CD4-positive, alpha-beta T cell (primary cell): ENCODE data around the gene KHDC1. TPM values are rescaled to one million over a fixed set of nuclear protein-coding genes. Genes with fewer than 3 reads are reported as not detected.

Experiments used
- ATAC-seq: fragments of 200-7000 bp; cut with Tn5 transposase; one replicate; pipeline ENCODE4 v1.10.0; 2022; ENCODE audit warnings: mild to moderate bottlenecking; ENCODE audit not compliant: poor library complexity
- CTCF ChIA-PET: fragments of 350-600 bp; sonication (Branson Sonifier 250); formaldehyde crosslinking; loops from one replicate; lab custom pipeline; 2021; ENCODE audit warnings: antibody characterized with exemption, inconsistent platforms; lab: Charles Lee
- POLR2A ChIA-PET: fragments of 350-600 bp; sonication (Branson Sonifier 250); formaldehyde crosslinking; loops from one replicate; lab custom pipeline; 2021; ENCODE audit warnings: antibody characterized with exemption, inconsistent platforms; lab: Charles Lee
- DNase-seq, 14 experiments: peaks; one replicate each; pipeline ENCODE4 v3.0.0-alpha.2; 2013 to 2020; ENCODE audit warnings: mixed read lengths in 2 of 14
- H3K27ac ChIP-seq, 2 donors: one replicate each; pipeline versions ENCODE4 v1.5.1 to v1.7.0; 2013; ENCODE audit warnings: low read length in 2 of 2, low read depth in 1 of 2, mild to moderate bottlenecking in 1 of 2
- H3K27me3 ChIP-seq, 2 experiments: 1 replicate in 1 of 2; 2 replicates in 1 of 2; pipeline versions ENCODE4 v1.6.1 to v1.7.0; 2013; ENCODE audit warnings: low read length in 2 of 2, control low read depth in 1 of 2, mild to moderate bottlenecking in 1 of 2, moderate library complexity in 1 of 2; ENCODE audit not compliant: insufficient read depth in 2 of 2, control insufficient read depth in 1 of 2
- H3K36me3 ChIP-seq: one replicate; pipeline ENCODE4 v1.6.1; 2013; ENCODE audit warnings: low read length, control low read depth; ENCODE audit not compliant: insufficient read depth
- H3K4me1 ChIP-seq: one replicate; pipeline ENCODE4 v1.6.1; 2013; ENCODE audit warnings: low read length, control low read depth; ENCODE audit not compliant: insufficient read depth
- H3K4me3 ChIP-seq: one replicate; pipeline ENCODE4 v1.5.1; 2013; ENCODE audit warnings: mild to moderate bottlenecking, low read length, moderate library complexity
- H3K9me3 ChIP-seq, 2 experiments: 1 replicate in 1 of 2; 2 replicates in 1 of 2; pipeline versions ENCODE4 v1.6.1 to v1.7.0; 2013; ENCODE audit warnings: low read length in 2 of 2, mild to moderate bottlenecking in 2 of 2, control low read depth in 1 of 2, moderate library complexity in 1 of 2; ENCODE audit not compliant: control insufficient read depth in 1 of 2, insufficient read depth in 1 of 2
- H3K27ac Mint-ChIP-seq: one replicate; pipeline ENCODE4 v1.8.0; 2020; ENCODE audit warnings: mixed read lengths
- H3K27me3 Mint-ChIP-seq: one replicate; pipeline ENCODE4 v1.8.0; 2021; ENCODE audit warnings: mixed read lengths
- H3K36me3 Mint-ChIP-seq: one replicate; pipeline ENCODE4 v1.8.0; 2021; ENCODE audit warnings: low read depth, mixed read lengths
- H3K4me1 Mint-ChIP-seq: one replicate; pipeline ENCODE4 v1.8.0; 2021; ENCODE audit warnings: low read depth, mixed read lengths
- H3K4me3 Mint-ChIP-seq: one replicate; pipeline ENCODE4 v1.8.0; 2020; ENCODE audit warnings: mild to moderate bottlenecking, mixed read lengths
- H3K9me3 Mint-ChIP-seq: one replicate; pipeline ENCODE4 v1.8.0; 2020; ENCODE audit warnings: mixed read lengths
- intact Hi-C, 2 experiments: fragments of 100-400 bp; cut with DNase I in 1 of 2; cut with micrococcal nuclease in 1 of 2; formaldehyde crosslinking; loops; one replicate each; pipeline versions ENCODE4 v1.15.1 to v1.9.0; 2023 to 2025; cut with DNase I, micrococcal nuclease
- total RNA-seq, 174 experiments: library from RNA in 2 of 174; stranded (reverse) in 2 of 174; gene quantifications; one replicate each; pipeline ENCODE4 v1.2.3 and lab custom pipeline; 2021 to 2026
- TF ChIP-seq, protein P1 (sequence below): fragments of 200-600 bp; IDR thresholded peaks from one replicate; pipeline ENCODE4 v1.8.0; 2022; ENCODE audit warnings: antibody characterized with exemption, mild to moderate bottlenecking

Gene KHDC1
- total RNA-seq, 2 experiments from 2014 or later: 0.71 to 1.2 TPM

DNA sequence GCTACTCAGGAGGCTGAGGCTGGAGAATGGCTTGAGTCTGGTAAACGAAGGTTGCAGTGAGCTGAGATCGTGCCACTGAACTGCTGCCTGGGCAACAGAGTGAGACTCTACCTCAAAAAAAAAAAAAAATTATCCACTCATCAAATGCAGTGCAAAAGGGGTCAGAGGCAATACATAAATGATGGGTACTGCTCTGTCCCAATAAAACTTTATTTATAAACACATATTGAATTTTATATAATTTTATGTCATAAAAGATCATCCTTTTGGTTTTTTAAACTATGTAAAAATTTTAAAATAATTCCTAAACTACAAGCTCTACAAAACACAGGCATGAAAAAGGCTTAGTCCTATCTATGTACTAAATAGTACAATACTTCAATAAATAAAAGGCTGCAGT lies 10.3 kb downstream of the KHDC1 start:
- H3K36me3 Mint-ChIP-seq: no peaks in the 10 kb centered on the region
- Histone ChIP-seq H3K36me3 (no peaks in the 10 kb centered on the region), H3K27ac (no peak overlapping the region), H3K4me3 (no peak overlapping the region), H3K4me1 (no peaks in the 10 kb centered on the region), H3K27me3 (no peaks in the 10 kb centered on the region), H3K9me3 (no peaks in the 10 kb centered on the region)
- intact Hi-C loops: no loop called here
- H3K4me3 Mint-ChIP-seq: no peak overlapping the region
- H3K4me1 Mint-ChIP-seq: no peaks in the 10 kb centered on the region
- POLR2A ChIA-PET: no interaction called here
- peaks cover 4% of the 10 kb centered on the region for H3K27me3 Mint-ChIP-seq
- H3K9me3 Mint-ChIP-seq: no peaks in the 10 kb centered on the region
- no peak overlapping the region for H3K27ac Mint-ChIP-seq
- ATAC-seq: no peak
- no peak for DNase-seq
- TF ChIP-seq, protein P1, sequence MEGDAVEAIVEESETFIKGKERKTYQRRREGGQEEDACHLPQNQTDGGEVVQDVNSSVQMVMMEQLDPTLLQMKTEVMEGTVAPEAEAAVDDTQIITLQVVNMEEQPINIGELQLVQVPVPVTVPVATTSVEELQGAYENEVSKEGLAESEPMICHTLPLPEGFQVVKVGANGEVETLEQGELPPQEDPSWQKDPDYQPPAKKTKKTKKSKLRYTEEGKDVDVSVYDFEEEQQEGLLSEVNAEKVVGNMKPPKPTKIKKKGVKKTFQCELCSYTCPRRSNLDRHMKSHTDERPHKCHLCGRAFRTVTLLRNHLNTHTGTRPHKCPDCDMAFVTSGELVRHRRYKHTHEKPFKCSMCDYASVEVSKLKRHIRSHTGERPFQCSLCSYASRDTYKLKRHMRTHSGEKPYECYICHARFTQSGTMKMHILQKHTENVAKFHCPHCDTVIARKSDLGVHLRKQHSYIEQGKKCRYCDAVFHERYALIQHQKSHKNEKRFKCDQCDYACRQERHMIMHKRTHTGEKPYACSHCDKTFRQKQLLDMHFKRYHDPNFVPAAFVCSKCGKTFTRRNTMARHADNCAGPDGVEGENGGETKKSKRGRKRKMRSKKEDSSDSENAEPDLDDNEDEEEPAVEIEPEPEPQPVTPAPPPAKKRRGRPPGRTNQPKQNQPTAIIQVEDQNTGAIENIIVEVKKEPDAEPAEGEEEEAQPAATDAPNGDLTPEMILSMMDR: no peak
- CTCF ChIA-PET: no interaction called here

DNA sequence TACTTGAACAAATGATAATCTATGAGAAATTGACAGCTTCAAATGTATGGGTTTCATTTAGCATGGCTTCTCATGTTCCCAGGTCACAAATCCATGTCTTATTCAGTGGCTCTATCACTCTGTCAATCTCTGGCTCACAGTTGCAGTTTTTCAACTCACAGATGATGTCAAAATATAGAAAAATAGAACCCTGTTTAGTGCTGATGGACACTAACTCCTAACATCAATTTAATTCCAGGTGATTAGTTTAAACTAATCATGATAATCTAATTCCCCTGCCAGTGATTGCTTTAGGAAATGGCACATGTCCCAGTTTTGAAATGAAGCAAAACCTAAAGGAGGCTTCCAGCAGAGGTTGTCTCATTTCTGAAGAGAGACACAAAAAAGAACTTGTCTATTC lies 13.0 kb downstream of the KHDC1 start:
- ChIA-PET CTCF (no interaction called here), POLR2A (no interaction called here)
- no peak for DNase-seq
- Histone ChIP-seq H3K9me3 (no peaks in the 10 kb centered on the region), H3K27ac (no peak overlapping the region), H3K4me3 (no peak overlapping the region), H3K4me1 (no peaks in the 10 kb centered on the region), H3K27me3 (no peaks in the 10 kb centered on the region), H3K36me3 (no peaks in the 10 kb centered on the region)
- TF ChIP-seq, protein P1: no peak
- intact Hi-C loops: no loop called here
- H3K27me3 Mint-ChIP-seq: peaks cover 4% of the 10 kb centered on the region
- H3K36me3 Mint-ChIP-seq: no peaks in the 10 kb centered on the region
- H3K9me3 Mint-ChIP-seq: no peaks in the 10 kb centered on the region
- no peak for ATAC-seq
- no peak overlapping the region for H3K27ac Mint-ChIP-seq
- H3K4me1 Mint-ChIP-seq: no peaks in the 10 kb centered on the region
- no peak overlapping the region for H3K4me3 Mint-ChIP-seq

DNA sequence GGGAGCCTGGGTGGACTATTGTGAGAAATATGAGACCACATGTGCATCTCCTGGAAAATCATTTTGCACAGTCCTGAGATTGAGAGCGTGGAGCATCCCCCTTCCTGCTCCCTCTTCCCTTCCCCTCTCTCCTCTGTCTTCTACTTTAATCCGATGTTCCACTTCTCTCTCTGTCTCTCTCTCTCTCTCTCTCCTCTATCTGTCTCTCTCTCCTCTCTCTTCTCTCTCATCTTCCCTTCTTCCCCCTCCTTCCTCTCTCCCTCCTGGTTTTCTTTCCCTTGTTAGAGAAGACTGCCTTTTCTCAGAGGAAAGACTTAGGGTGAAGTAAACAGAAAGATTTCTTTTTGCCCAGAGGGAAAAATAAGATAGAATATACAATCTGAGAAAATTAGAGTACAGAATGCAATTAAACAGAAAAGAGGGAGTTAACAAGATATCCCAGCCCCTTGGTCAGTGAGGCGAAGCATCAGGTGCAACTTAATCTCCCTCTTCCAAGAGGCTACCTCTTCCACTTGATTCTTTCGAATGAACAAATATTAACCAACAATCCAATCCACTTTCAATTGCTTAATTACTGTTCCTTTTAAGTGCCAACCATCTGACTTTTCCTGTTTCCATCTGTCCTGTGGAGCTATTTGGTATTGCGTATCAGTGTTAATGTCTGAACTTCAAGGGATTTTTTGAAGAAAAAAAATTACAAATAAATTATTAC lies 14.6 kb downstream of the KHDC1 start:
- no peaks in the 10 kb centered on the region for H3K27me3 ChIP-seq
- ChIA-PET POLR2A (no interaction called here), CTCF (no interaction called here)
- no peaks in the 10 kb centered on the region for H3K9me3 Mint-ChIP-seq
- intact Hi-C loops: no loop called here
- TF ChIP-seq, protein P1: no peak
- H3K4me3 ChIP-seq: no peak overlapping the region
- ATAC-seq (no peak), DNase-seq (no peak)
- peaks cover 9% of the 10 kb centered on the region for H3K27me3 Mint-ChIP-seq
- H3K4me1 ChIP-seq: no peaks in the 10 kb centered on the region
- no peak overlapping the region for H3K27ac ChIP-seq
- no peaks in the 10 kb centered on the region for H3K9me3 ChIP-seq
- H3K36me3 ChIP-seq: no peaks in the 10 kb centered on the region
- H3K36me3 Mint-ChIP-seq: no peaks in the 10 kb centered on the region
- no peak overlapping the region for H3K4me3 Mint-ChIP-seq
- no peak overlapping the region for H3K27ac Mint-ChIP-seq
- no peaks in the 10 kb centered on the region for H3K4me1 Mint-ChIP-seq
